Measurements from ENCODE around the gene CACNA1B. TPM values are rescaled to one million over a fixed set of nuclear protein-coding genes. Genes with fewer than 3 reads are reported as not detected.

CACNA1B gene
- total RNA-seq, 3 donors from 2014 or later = 0.12 to 1.7 (median 0.22) TPM

DNA sequence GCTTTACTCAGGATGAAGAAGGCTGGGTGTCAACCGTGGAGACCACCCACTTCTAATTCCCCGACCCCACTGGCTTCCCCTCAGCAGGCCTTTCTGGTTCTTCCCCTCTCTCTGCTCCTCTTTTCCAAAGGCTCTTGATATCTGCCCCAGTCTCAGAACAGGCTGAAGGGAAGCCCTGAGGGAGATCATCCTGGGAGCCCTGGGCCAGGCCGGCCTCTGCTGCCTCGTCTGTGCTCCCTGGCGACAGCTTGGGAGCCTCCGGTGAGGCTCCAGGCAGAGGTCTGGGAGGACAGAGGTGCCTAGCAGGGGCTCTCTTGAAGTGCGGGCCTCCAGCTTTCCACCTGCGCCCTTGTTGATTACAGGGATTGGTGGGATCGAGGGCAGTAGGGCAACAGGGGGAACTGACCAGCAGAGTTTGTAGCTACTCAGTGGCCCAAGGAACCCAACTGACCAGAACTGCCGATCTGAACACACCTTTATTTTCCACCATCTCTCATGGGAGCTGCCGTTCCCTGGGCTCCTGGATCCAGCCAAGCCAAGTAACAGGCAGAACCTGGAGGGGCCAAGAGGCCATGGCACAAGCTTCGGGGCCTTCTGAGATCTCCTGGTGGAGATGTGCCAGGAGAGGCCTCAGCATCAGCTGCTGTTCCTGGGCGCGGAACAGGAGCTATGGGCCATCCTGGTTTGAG is 198.5 kb downstream of the CACNA1B start:
- no peaks in the 10 kb centered on the region for H3K36me3 ChIP-seq (ENCODE audit: low read depth)
- H3K4me3 ChIP-seq = no peak overlapping the region
- H3K4me1 ChIP-seq (ENCODE audit: low read depth) = no peaks in the 10 kb centered on the region
- DNase-seq (no peak), ATAC-seq (no peak)
- no peaks in the 10 kb centered on the region for H3K9me3 ChIP-seq
- TF ChIP-seq, protein P1, sequence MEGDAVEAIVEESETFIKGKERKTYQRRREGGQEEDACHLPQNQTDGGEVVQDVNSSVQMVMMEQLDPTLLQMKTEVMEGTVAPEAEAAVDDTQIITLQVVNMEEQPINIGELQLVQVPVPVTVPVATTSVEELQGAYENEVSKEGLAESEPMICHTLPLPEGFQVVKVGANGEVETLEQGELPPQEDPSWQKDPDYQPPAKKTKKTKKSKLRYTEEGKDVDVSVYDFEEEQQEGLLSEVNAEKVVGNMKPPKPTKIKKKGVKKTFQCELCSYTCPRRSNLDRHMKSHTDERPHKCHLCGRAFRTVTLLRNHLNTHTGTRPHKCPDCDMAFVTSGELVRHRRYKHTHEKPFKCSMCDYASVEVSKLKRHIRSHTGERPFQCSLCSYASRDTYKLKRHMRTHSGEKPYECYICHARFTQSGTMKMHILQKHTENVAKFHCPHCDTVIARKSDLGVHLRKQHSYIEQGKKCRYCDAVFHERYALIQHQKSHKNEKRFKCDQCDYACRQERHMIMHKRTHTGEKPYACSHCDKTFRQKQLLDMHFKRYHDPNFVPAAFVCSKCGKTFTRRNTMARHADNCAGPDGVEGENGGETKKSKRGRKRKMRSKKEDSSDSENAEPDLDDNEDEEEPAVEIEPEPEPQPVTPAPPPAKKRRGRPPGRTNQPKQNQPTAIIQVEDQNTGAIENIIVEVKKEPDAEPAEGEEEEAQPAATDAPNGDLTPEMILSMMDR (IDR thresholded peaks at IDR 0.05) = no peak
- intact Hi-C loops (cut with DNase I, micrococcal nuclease) = no loop called here

DNA sequence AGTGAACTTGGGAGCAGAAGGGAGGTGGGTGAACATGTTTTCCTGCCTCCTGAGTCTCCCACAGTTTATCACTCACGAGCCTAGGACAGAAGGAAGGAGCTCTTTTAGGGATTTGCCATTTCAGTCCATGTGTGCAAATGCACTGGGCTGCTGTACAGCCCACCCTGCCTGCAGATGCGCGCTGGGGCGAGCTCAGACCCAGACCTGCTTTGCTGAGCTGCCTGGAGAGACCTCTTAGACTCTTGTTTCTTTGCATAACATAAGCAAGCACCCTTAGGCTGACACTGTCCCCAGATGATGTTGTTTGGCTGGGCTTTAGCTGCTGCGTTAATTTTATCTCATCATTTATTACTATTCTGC is 199.0 kb downstream of the CACNA1B start:
- Histone ChIP-seq H3K4me3 (no peak overlapping the region), H3K9me3 (no peaks in the 10 kb centered on the region), H3K4me1 (ENCODE audit: low read depth) (no peaks in the 10 kb centered on the region), H3K36me3 (ENCODE audit: low read depth) (no peaks in the 10 kb centered on the region)
- TF ChIP-seq, protein P1 (IDR thresholded peaks at IDR 0.05) = no peak
- ATAC-seq = no peak
- intact Hi-C loops (cut with DNase I, micrococcal nuclease) = no loop called here
- no peak for DNase-seq

DNA sequence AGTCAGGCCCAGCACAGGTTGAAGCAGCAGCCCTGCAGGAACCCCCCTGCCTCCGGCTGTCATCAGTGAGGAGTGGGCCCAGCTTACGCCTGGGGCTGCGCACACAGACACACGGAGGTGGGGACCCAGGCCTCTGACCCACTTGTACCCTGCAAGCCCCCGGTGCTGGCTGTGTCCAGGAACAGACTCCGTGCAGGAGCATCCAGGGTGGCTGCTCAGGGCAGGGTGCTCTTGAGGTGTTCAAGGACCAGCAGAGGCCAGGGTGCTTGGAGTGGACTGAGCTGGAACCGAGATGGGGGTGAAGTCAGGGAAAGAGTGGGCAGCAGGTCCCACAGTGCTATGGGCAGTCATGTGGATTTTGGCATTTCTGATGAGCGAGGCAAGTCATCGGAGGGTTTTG is 199.5 kb downstream of the CACNA1B start:
- no peaks in the 10 kb centered on the region for H3K36me3 ChIP-seq (ENCODE audit: low read depth)
- DNase-seq (no peak), ATAC-seq (no peak)
- TF ChIP-seq, protein P1 (IDR thresholded peaks at IDR 0.05) = no peak
- no peaks in the 10 kb centered on the region for H3K9me3 ChIP-seq
- intact Hi-C loops (cut with DNase I, micrococcal nuclease) = no loop called here
- H3K4me1 ChIP-seq (ENCODE audit: low read depth) = no peaks in the 10 kb centered on the region
- H3K4me3 ChIP-seq = no peak overlapping the region

DNA sequence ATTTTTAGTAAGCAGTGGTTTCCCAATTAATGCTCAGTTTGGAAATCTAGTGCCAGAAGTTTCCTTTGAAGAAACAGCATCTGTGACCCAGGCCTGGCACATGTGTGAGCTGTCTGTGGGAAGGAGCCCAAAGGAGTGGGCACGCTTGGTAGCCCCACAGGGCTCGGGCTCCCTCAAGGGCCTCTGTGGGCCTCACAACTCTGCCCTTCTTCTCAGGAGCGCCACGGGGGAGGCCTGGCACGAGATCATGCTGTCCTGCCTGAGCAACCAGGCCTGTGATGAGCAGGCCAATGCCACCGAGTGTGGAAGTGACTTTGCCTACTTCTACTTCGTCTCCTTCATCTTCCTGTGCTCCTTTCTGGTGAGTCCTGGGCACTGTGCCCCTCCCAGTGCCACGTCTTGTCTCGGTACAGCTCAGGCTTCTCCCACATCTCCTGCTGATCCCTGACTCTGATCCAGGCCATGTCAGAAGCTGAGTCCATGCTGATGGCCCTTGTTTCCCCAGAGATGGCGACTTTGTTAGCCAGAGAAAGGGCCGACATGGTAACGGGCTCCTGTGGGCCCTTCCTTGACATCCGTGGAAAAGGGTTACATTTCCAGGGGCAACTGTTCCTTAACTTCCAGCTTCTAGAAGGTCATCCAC is 200.4 kb downstream of the CACNA1B start:
- no peaks in the 10 kb centered on the region for H3K9me3 ChIP-seq
- H3K36me3 ChIP-seq (ENCODE audit: low read depth) = no peaks in the 10 kb centered on the region
- H3K4me1 ChIP-seq (ENCODE audit: low read depth) = no peaks in the 10 kb centered on the region
- no peak overlapping the region for H3K4me3 ChIP-seq
- DNase-seq (no peak), ATAC-seq (no peak)
- intact Hi-C loops (cut with DNase I, micrococcal nuclease) = no loop called here
- TF ChIP-seq, protein P1 (IDR thresholded peaks at IDR 0.05) = no peak

DNA sequence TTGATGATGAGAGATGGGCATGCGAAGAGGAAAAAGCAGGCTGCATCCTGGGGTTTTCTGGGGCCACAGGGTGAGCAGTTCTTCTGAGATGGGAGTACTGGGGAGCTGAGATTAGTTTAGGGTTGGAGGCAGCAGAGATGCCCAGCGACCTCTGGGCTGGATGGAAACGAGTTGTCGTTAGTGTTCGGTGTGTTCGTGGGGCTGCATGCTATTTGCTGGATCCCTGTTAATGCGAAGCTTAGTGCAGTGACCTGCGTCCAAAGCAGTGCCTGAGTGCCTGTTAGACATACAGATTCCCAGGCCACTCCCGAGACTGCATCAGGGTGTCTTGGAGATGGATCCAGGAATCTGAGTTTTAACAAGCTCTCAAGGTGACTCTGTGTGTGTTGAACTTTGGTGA is 201.3 kb downstream of the CACNA1B start:
- no peaks in the 10 kb centered on the region for H3K9me3 ChIP-seq
- ATAC-seq = no peak
- no peak for DNase-seq
- TF ChIP-seq, protein P1 (IDR thresholded peaks at IDR 0.05) = no peak
- no peaks in the 10 kb centered on the region for H3K4me1 ChIP-seq (ENCODE audit: low read depth)
- H3K36me3 ChIP-seq (ENCODE audit: low read depth) = no peaks in the 10 kb centered on the region
- H3K4me3 ChIP-seq = no peak overlapping the region
- intact Hi-C loops (cut with DNase I, micrococcal nuclease) = no loop called here

Data from mucosa of descending colon (tissue), 3 donors.